Duodenal mucosa (tissue), 2 donors: Measurements from ENCODE around the gene MYH11.
"Not testable (repeated sequence)": the region's sequence is repeated elsewhere in the genome, so short reads cannot be mapped to it uniquely, and the experiment has no call there.

ENCODE experiments used
- H3K27ac ChIP-seq: one replicate; pipeline ENCODE4 v1.7.0; 2013; ENCODE audit warnings: low read depth, low read length
- H3K27me3 ChIP-seq, 2 donors: one replicate each; pipeline ENCODE4 v1.7.0; 2013; ENCODE audit warnings: low read length in 2 of 2, control low read depth in 1 of 2; ENCODE audit not compliant: insufficient read depth in 2 of 2, control insufficient read depth in 1 of 2
- H3K36me3 ChIP-seq, 2 donors: one replicate each; pipeline ENCODE4 v1.7.0; 2013; ENCODE audit warnings: low read length in 2 of 2, control low read depth in 1 of 2; ENCODE audit not compliant: insufficient read depth in 2 of 2, control insufficient read depth in 1 of 2
- H3K4me1 ChIP-seq, 2 donors: one replicate each; pipeline ENCODE4 v1.7.0; 2013; ENCODE audit warnings: low read length in 2 of 2, control low read depth in 1 of 2; ENCODE audit not compliant: insufficient read depth in 2 of 2, control insufficient read depth in 1 of 2
- H3K4me3 ChIP-seq, 2 donors: one replicate each; pipeline ENCODE4 v1.7.0; 2013; ENCODE audit warnings: low read length in 2 of 2, low read depth in 1 of 2
- H3K9ac ChIP-seq, 2 donors: one replicate each; pipeline ENCODE4 v1.7.0; 2013; ENCODE audit warnings: low read length in 2 of 2, low read depth in 1 of 2
- H3K9me3 ChIP-seq, 2 donors: one replicate each; pipeline ENCODE4 v1.7.0; 2013; ENCODE audit warnings: low read length in 2 of 2, control low read depth in 1 of 2; ENCODE audit not compliant: control insufficient read depth in 1 of 2

The MYH11 gene

GRCh38 chr16:15798671-15799070, 58.2 kb downstream of the MYH11 start:
- Histone ChIP-seq H3K36me3 (no peaks in the 10 kb centered on the region), H3K9me3 (no peaks in the 10 kb centered on the region), H3K4me1 (no peaks in the 10 kb centered on the region), H3K4me3 (no peak overlapping the region), H3K9ac (no peak overlapping the region), H3K27ac (no peak overlapping the region), H3K27me3 (no peaks in the 10 kb centered on the region)

- H3K4me3 ChIP-seq, result no peak overlapping the region
- no peaks in the 10 kb centered on the region for H3K9me3 ChIP-seq
- H3K9ac ChIP-seq, result no peak overlapping the region
- no peaks in the 10 kb centered on the region for H3K36me3 ChIP-seq
- no peaks in the 10 kb centered on the region for H3K27me3 ChIP-seq
- no peak overlapping the region for H3K27ac ChIP-seq
- no peaks in the 10 kb centered on the region for H3K4me1 ChIP-seq
Measured at GRCh38 chr16:15796885-15797284, 59.9 kb downstream of the MYH11 start.

GRCh38 chr16:15795615-15796014, 61.2 kb downstream of the MYH11 start:
- Histone ChIP-seq H3K4me3 (no peak overlapping the region), H3K36me3 (no peaks in the 10 kb centered on the region), H3K27ac (no peak overlapping the region), H3K4me1 (no peaks in the 10 kb centered on the region), H3K9me3 (no peaks in the 10 kb centered on the region), H3K27me3 (no peaks in the 10 kb centered on the region), H3K9ac (no peak overlapping the region)

GRCh38 chr16:15792563-15792971, 64.3 kb downstream of the MYH11 start:
- no peaks in the 10 kb centered on the region for H3K27me3 ChIP-seq
- H3K36me3 ChIP-seq, result no peaks in the 10 kb centered on the region
- no peaks in the 10 kb centered on the region for H3K9me3 ChIP-seq
- no peak overlapping the region for H3K9ac ChIP-seq
- no peaks in the 10 kb centered on the region for H3K4me1 ChIP-seq
- H3K27ac ChIP-seq, result no peak overlapping the region
- no peak overlapping the region for H3K4me3 ChIP-seq

GRCh38 chr16:15790458-15790857, 66.4 kb downstream of the MYH11 start:
- Histone ChIP-seq H3K27ac (no peak overlapping the region), H3K36me3 (no peaks in the 10 kb centered on the region), H3K27me3 (no peaks in the 10 kb centered on the region), H3K9ac (no peak overlapping the region), H3K4me3 (no peak overlapping the region), H3K4me1 (no peaks in the 10 kb centered on the region), H3K9me3 (no peaks in the 10 kb centered on the region)

GRCh38 chr16:15789816-15790215, 67.0 kb downstream of the MYH11 start:
- H3K9ac ChIP-seq, H3K4me3 ChIP-seq, H3K36me3 ChIP-seq, H3K27me3 ChIP-seq, H3K4me1 ChIP-seq, H3K9me3 ChIP-seq, H3K27ac ChIP-seq: not testable (repeated sequence)

- Histone ChIP-seq H3K9ac (no peak overlapping the region), H3K9me3 (no peaks in the 10 kb centered on the region), H3K36me3 (no peaks in the 10 kb centered on the region), H3K27me3 (no peaks in the 10 kb centered on the region), H3K4me1 (no peaks in the 10 kb centered on the region), H3K27ac (no peak overlapping the region), H3K4me3 (no peak overlapping the region)
Measured at GRCh38 chr16:15788846-15789239, 68.0 kb downstream of the MYH11 start.

- Histone ChIP-seq H3K36me3 (no peaks in the 10 kb centered on the region), H3K4me1 (no peaks in the 10 kb centered on the region), H3K27ac (no peak overlapping the region), H3K4me3 (no peak overlapping the region), H3K27me3 (no peaks in the 10 kb centered on the region), H3K9me3 (no peaks in the 10 kb centered on the region), H3K9ac (no peak overlapping the region)
Measured at GRCh38 chr16:15786501-15786900, 70.3 kb downstream of the MYH11 start.

- no peaks in the 10 kb centered on the region for H3K36me3 ChIP-seq
- no peaks in the 10 kb centered on the region for H3K27me3 ChIP-seq
- H3K4me3 ChIP-seq, result no peak overlapping the region
- no peak overlapping the region for H3K9ac ChIP-seq
- H3K4me1 ChIP-seq, result no peaks in the 10 kb centered on the region
- no peak overlapping the region for H3K27ac ChIP-seq
- H3K9me3 ChIP-seq, result no peaks in the 10 kb centered on the region
Measured at GRCh38 chr16:15785386-15786059, 71.3 kb downstream of the MYH11 start.

GRCh38 chr16:15783985-15784384, 72.8 kb downstream of the MYH11 start:
- no peaks in the 10 kb centered on the region for H3K27me3 ChIP-seq
- H3K36me3 ChIP-seq, result no peaks in the 10 kb centered on the region
- H3K27ac ChIP-seq, result no peak overlapping the region
- H3K9me3 ChIP-seq, result no peaks in the 10 kb centered on the region
- H3K4me3 ChIP-seq, result no peak overlapping the region
- H3K4me1 ChIP-seq, result no peaks in the 10 kb centered on the region
- no peak overlapping the region for H3K9ac ChIP-seq
